A549 (cell line): ENCODE results near the gene GABBR2.

ENCODE experiments used
- CTCF ChIP-seq: fragments of >200 bp; sonication (Bioruptor Twin); formaldehyde crosslinking; IDR thresholded peaks from 3 replicates; pipeline ENCODE4 v1.5.1; 2016
- E2F6 ChIP-seq: IDR thresholded peaks from 2 replicates; pipeline ENCODE4 v1.6.1; 2012; ENCODE audit warnings: low read depth, borderline replicate concordance
- FOXS1 ChIP-seq: fragments of 250-450 bp; sonication (Bioruptor Pico); IDR thresholded peaks from 2 replicates; pipeline ENCODE4 v1.5.0; 2020; ENCODE audit warnings: mild to moderate bottlenecking, moderate library complexity
- HDAC2 ChIP-seq: fragments of 200-600 bp; sonication (generic); IDR thresholded peaks from 2 replicates; pipeline ENCODE4 v1.6.1; 2016
- MAX ChIP-seq: IDR thresholded peaks from 2 replicates; pipeline ENCODE4 v1.6.1; 2012
- POLR2A ChIP-seq: IDR thresholded peaks from 2 replicates; pipeline ENCODE4 v1.6.1; 2012; ENCODE audit warnings: mild to moderate bottlenecking, low read length

GRCh38 chr9:98356326-98356725 lies 352.4 kb downstream of the GABBR2 start:
- TF ChIP-seq CTCF (no peak), FOXS1 (CRISPR knock-in tag) (no peak), HDAC2 (no peak), MAX (no peak), E2F6 (no peak), POLR2A (no peak)
